Activated B cell treated with CpG ODN at 0.5 μM for 24 hours (primary cell): Measurements from ENCODE around the gene STK24. TPM values are rescaled to one million over a fixed set of nuclear protein-coding genes. Genes with fewer than 3 reads are reported as not detected.

ENCODE experiments used
- ATAC-seq: fragments of 200-7000 bp; cut with Tn5 transposase; one replicate; pipeline ENCODE4 v1.10.0; 2021; ENCODE audit warnings: low read depth, mild to moderate bottlenecking, moderate library complexity
- CTCF ChIA-PET: fragments of 350-600 bp; sonication (Branson Sonifier 250); formaldehyde crosslinking; loops from one replicate; lab custom pipeline; 2021; ENCODE audit warnings: antibody characterized with exemption; lab: Charles Lee
- POLR2A ChIA-PET: fragments of 350-600 bp; sonication (Branson Sonifier 250); formaldehyde crosslinking; loops from one replicate; lab custom pipeline; 2021; ENCODE audit warnings: antibody characterized with exemption; lab: Charles Lee
- DNase-seq: peaks from one replicate; pipeline ENCODE4 v3.0.0; 2022
- H3K27ac Mint-ChIP-seq: one replicate; pipeline ENCODE4 v1.8.0; 2020; ENCODE audit warnings: mixed read lengths
- H3K27me3 Mint-ChIP-seq: one replicate; pipeline ENCODE4 v1.8.0; 2021; ENCODE audit warnings: mixed read lengths
- H3K36me3 Mint-ChIP-seq: one replicate; pipeline ENCODE4 v1.8.0; 2021; ENCODE audit warnings: low read depth, mixed read lengths
- H3K4me1 Mint-ChIP-seq: one replicate; pipeline ENCODE4 v1.8.0; 2021; ENCODE audit warnings: mixed read lengths
- H3K4me3 Mint-ChIP-seq: one replicate; pipeline ENCODE4 v1.8.0; 2020; ENCODE audit warnings: mild to moderate bottlenecking, mixed read lengths
- H3K9me3 Mint-ChIP-seq: one replicate; pipeline ENCODE4 v1.8.0; 2020; ENCODE audit warnings: mixed read lengths
- intact Hi-C: fragments of 100-400 bp; cut with micrococcal nuclease; formaldehyde crosslinking; loops from one replicate; pipeline ENCODE4 v1.15.1; 2024
- total RNA-seq: library from RNA; stranded (reverse); gene quantifications from 2 replicates; pipeline ENCODE4 v1.2.3, GENCODE V29; 2022
- TF ChIP-seq, protein P1 (sequence below): fragments of 200-600 bp; IDR thresholded peaks from one replicate; pipeline ENCODE4 v1.8.0; 2022; ENCODE audit warnings: antibody characterized with exemption, mild to moderate bottlenecking

The STK24 gene
- total RNA-seq, 1 donor from 2014 or later, result 84.8 TPM

DNA sequence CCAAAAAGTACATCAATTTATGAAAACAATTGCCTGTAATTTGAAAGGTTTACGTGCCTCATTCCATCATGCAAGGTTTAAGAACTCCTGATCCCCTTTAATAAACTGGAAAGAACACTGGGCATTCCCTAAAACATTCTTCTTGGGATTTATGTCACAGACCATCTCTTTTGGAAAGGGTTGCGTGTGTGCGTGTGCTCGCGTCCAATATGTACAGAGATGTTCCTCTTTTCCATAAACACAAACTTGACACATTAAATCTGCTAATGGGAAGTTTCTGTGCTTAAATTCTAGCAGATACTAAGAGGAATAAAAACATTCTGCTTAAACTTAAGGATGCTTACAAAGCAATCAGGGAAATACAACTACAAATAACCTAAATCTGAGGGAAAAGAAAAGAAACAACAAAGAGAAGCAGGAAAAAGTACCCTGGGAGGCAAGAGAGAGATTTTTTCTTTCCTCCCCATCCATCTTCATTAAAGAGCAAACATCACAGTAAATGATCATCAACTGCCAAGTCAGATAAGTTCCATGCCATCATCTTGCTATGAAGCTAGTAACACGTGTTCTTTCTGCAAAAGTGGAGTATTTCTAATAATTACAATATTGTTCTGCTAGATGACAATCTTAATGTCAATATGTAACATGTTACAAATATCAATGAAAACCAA lies 83.7 kb downstream of the STK24 start:
- ChIA-PET CTCF (no interaction called here), POLR2A (no interaction called here)
- no peak for DNase-seq
- Mint-ChIP-seq H3K4me3 (no peak overlapping the region), H3K27me3 (no peaks in the 10 kb centered on the region), H3K36me3 (peaks cover 33% of the 10 kb centered on the region), H3K9me3 (no peaks in the 10 kb centered on the region), H3K27ac (no peak overlapping the region), H3K4me1 (peaks cover 73% of the 10 kb centered on the region)
- TF ChIP-seq, protein P1, sequence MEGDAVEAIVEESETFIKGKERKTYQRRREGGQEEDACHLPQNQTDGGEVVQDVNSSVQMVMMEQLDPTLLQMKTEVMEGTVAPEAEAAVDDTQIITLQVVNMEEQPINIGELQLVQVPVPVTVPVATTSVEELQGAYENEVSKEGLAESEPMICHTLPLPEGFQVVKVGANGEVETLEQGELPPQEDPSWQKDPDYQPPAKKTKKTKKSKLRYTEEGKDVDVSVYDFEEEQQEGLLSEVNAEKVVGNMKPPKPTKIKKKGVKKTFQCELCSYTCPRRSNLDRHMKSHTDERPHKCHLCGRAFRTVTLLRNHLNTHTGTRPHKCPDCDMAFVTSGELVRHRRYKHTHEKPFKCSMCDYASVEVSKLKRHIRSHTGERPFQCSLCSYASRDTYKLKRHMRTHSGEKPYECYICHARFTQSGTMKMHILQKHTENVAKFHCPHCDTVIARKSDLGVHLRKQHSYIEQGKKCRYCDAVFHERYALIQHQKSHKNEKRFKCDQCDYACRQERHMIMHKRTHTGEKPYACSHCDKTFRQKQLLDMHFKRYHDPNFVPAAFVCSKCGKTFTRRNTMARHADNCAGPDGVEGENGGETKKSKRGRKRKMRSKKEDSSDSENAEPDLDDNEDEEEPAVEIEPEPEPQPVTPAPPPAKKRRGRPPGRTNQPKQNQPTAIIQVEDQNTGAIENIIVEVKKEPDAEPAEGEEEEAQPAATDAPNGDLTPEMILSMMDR, result no peak
- intact Hi-C loops, result no loop called here
- ATAC-seq, result no peak

DNA sequence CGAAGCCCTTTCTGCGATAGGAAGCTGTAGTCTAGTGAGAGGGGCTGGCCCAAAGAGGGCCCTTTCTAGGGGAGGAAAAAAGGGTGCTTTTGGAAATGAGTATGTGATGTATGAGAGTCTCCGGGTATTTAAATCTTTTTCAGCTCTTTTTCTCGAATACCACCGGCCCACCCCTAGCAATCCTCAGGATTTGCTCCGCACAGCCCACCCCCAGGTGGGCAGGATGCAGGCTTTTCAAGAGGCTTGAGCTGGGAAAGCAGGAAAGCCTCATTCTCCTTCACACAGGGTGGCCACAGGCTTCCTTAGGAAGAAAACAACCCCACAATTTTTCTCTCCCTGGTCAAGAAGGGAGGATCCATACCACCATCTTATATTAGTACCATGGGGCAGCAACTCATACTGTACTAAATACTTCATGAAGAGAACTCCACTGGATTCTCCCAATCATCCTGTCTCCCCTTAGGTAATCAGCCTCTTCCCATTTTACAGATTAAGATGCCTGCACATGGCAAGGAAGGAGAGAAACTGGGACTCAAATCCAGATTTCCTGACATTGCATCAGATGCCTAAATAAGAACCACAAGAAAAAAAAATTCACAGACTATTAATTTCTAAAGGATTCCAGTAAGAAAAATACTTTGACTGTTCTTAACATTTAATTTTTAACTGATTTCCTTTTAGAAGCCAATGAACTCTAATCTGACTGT lies 84.4 kb downstream of the STK24 start:
- peaks cover 27% of the 10 kb centered on the region for H3K36me3 Mint-ChIP-seq
- ChIA-PET POLR2A (no interaction called here), CTCF (no interaction called here)
- no peak overlapping the region for H3K27ac Mint-ChIP-seq
- peaks cover 74% of the 10 kb centered on the region for H3K4me1 Mint-ChIP-seq
- H3K27me3 Mint-ChIP-seq, result no peaks in the 10 kb centered on the region
- no peak for ATAC-seq
- H3K9me3 Mint-ChIP-seq, result no peaks in the 10 kb centered on the region
- intact Hi-C loops, result no loop called here
- no peak overlapping the region for H3K4me3 Mint-ChIP-seq
- TF ChIP-seq, protein P1, result no peak
- no peak for DNase-seq

DNA sequence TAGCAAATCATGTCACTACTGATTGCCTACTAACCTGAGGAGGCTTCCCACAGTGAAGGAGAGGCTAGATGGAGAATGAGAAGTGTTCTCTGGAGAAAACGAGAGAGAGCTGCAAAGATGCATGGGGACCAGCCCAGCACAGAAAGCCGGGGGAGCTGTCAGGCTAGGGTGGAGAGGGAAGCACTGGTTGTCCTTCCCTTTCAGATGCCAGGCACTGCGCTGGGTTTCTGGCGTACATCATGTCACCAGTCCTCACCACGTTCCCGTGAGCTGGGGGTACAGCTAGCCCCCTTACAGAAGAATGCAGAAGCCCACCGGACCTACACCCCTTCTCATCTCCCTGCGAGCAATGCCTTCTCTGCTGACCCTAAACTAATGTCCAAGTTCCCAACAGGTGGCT lies 86.0 kb downstream of the STK24 start:
- Mint-ChIP-seq H3K9me3 (no peaks in the 10 kb centered on the region), H3K36me3 (peaks cover 20% of the 10 kb centered on the region), H3K4me3 (no peak overlapping the region), H3K4me1 (peaks cover 76% of the 10 kb centered on the region), H3K27ac (peak overlapping the region; percentile 18), H3K27me3 (no peaks in the 10 kb centered on the region)
- no peak for ATAC-seq
- POLR2A ChIA-PET, result no interaction called here
- TF ChIP-seq, protein P1, result no peak
- intact Hi-C loops, result no loop called here
- CTCF ChIA-PET, result no interaction called here
- DNase-seq, result no peak

DNA sequence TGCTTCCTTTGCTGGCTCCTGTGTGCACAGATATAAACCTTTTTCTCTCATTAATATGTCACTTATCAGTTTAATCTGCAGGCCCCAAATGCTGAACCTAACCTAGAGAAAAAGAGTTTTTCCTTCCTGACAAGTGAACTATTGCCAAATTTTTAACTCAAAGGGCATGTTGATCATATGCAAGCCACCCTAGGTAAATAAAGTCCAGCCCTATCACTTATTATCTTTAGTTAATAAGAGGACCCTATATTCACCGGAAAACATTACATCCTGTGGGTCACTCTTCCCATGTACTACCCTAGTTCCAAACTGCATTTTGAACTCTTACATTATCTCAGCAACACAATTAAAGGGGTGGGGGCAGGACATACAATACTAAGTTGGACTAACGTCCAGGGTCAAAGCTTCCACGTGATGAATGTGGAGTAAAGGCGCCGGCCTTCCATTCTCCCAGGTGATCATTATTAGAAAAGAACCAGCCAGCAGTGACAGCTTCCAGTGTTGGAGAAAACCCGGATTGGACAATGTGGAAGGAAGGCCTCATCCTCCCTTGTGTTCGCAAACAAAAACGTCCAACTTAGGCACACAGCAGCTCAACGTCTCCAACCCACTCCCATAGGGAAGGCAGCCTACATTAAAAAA lies 86.6 kb downstream of the STK24 start:
- H3K27me3 Mint-ChIP-seq, result no peaks in the 10 kb centered on the region
- no peak overlapping the region for H3K4me3 Mint-ChIP-seq
- TF ChIP-seq, protein P1, result no peak
- ChIA-PET CTCF (no interaction called here), POLR2A (no interaction called here)
- DNase-seq (no peak), ATAC-seq (no peak)
- H3K36me3 Mint-ChIP-seq, result peaks cover 20% of the 10 kb centered on the region
- peak overlapping the region; percentile 18 for H3K27ac Mint-ChIP-seq
- intact Hi-C loops, result no loop called here
- H3K4me1 Mint-ChIP-seq, result peaks cover 79% of the 10 kb centered on the region
- no peaks in the 10 kb centered on the region for H3K9me3 Mint-ChIP-seq
